Central memory CD8-positive, alpha-beta T cell (primary cell): ENCODE measurements around the gene L3MBTL4.

Experiments used
- ATAC-seq: fragments of 150-1000 bp; cut with Tn5 transposase; replicated peaks from 2 replicates; pipeline ENCODE4 v1.10.0; 2022; ENCODE audit warnings: mild to moderate bottlenecking, moderate FRiP score, moderate number of reproducible peaks; ENCODE audit not compliant: poor library complexity, severe bottlenecking; ENCODE audit errors: extremely low read depth
- DNase-seq, 2 donors: peaks; one replicate each; pipeline ENCODE4 v3.0.0; 2021; ENCODE audit warnings: low spot score in 2 of 2
- H3K27ac Mint-ChIP-seq: one replicate; pipeline ENCODE4 v1.8.0; 2022; ENCODE audit warnings: low read depth, mild to moderate bottlenecking, moderate library complexity, mixed read lengths
- H3K27me3 Mint-ChIP-seq: one replicate; pipeline ENCODE4 v1.8.0; 2022; ENCODE audit warnings: mixed read lengths
- H3K36me3 Mint-ChIP-seq: one replicate; pipeline ENCODE4 v1.8.0; 2022; ENCODE audit warnings: mild to moderate bottlenecking, moderate library complexity, mixed read lengths; ENCODE audit not compliant: insufficient read depth
- H3K4me1 Mint-ChIP-seq: one replicate; pipeline ENCODE4 v1.8.0; 2022; ENCODE audit warnings: mixed read lengths
- H3K4me3 Mint-ChIP-seq: one replicate; pipeline ENCODE4 v1.8.0; 2022; ENCODE audit warnings: mild to moderate bottlenecking, moderate library complexity, mixed read lengths
- H3K9me3 Mint-ChIP-seq: one replicate; pipeline ENCODE4 v1.8.0; 2022; ENCODE audit warnings: mixed read lengths

L3MBTL4 gene

DNA sequence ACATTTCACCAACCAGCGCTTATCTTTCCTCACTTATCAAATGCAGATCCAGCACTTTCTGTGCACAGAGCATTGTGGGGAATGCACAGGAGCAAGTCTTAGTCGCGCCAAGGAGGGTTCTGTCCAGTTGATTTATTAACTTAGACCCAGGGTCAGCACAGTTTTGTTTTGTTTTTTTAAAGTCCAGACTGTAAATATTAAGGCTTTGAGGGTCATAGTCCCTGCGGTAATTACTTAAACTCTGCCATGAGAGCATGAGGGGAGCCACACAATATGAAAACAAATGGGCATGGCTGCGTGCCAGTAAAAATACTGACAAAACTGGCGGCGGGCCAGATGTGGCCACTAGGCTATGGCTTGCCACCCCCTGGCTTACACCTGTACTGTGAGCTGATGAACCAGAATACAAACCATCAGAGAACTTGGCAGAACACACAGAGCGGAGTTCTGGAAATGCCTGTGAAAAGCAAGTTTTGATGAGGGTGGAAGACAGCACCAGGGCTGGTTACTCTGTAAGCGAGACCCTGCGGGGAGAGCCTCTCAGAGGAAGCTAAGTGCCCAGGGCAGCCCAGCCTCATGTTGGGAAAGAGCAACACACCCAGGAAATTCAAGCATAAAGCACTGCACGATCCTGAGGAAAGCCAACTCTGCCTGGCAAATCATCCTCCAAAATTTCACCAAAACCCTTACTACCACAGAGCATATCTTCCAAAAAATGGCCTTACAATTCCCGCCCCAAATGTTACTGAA, 43.6 kb downstream of the L3MBTL4 start:
- no peaks in the 10 kb centered on the region for H3K27me3 Mint-ChIP-seq
- ATAC-seq: no peak
- H3K27ac Mint-ChIP-seq: no peak overlapping the region
- peaks cover 12% of the 10 kb centered on the region for H3K9me3 Mint-ChIP-seq
- DNase-seq: no peak
- no peaks in the 10 kb centered on the region for H3K36me3 Mint-ChIP-seq
- H3K4me3 Mint-ChIP-seq: no peak overlapping the region
- no peaks in the 10 kb centered on the region for H3K4me1 Mint-ChIP-seq

DNA sequence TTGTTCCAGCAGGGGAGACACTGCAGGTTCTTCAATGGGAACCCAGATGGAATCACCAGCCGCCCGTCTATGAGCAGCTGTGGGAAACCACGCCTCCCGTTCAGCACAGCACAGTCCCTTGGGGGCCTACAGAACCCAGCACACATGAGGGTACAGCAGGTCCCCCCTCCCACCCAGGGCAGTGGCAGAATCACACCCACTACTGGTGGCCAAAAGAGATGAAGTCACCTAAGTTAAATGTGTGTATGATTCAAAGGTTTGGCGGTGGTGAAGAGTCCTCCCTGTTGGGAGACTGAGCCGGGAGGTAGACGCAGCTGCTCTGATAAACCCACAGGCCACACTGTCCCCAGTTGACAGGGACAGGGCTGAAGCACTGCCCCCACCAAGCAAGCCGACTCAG, 44.3 kb downstream of the L3MBTL4 start:
- H3K27me3 Mint-ChIP-seq: no peaks in the 10 kb centered on the region
- H3K4me1 Mint-ChIP-seq: no peaks in the 10 kb centered on the region
- H3K36me3 Mint-ChIP-seq: no peaks in the 10 kb centered on the region
- H3K9me3 Mint-ChIP-seq: peaks cover 11% of the 10 kb centered on the region
- H3K4me3 Mint-ChIP-seq: no peak overlapping the region
- no peak overlapping the region for H3K27ac Mint-ChIP-seq
- DNase-seq (no peak), ATAC-seq (no peak)

DNA sequence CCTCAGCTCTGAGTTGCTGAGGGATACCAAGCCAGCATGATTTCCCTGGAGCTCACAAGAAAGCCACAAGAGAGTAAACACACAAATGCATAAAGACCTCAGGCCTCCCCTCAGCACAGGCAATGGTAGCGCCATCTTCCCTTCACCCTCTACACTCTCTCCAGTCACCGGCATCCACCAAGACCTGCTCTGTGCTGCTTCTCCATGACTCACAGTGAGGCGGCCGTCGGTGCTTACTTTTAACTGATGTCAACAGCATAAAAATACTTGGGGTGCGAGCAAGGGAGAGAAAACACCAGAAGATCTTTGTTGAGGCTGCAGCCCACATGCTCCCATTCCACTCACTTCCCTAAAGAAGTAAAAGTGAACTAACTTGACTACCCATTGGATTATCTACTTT, 46.7 kb downstream of the L3MBTL4 start:
- H3K27me3 Mint-ChIP-seq: no peaks in the 10 kb centered on the region
- DNase-seq (no peak), ATAC-seq (no peak)
- H3K36me3 Mint-ChIP-seq: no peaks in the 10 kb centered on the region
- peaks cover under 1% of the 10 kb centered on the region for H3K9me3 Mint-ChIP-seq
- H3K4me1 Mint-ChIP-seq: no peaks in the 10 kb centered on the region
- no peak overlapping the region for H3K27ac Mint-ChIP-seq
- no peak overlapping the region for H3K4me3 Mint-ChIP-seq

DNA sequence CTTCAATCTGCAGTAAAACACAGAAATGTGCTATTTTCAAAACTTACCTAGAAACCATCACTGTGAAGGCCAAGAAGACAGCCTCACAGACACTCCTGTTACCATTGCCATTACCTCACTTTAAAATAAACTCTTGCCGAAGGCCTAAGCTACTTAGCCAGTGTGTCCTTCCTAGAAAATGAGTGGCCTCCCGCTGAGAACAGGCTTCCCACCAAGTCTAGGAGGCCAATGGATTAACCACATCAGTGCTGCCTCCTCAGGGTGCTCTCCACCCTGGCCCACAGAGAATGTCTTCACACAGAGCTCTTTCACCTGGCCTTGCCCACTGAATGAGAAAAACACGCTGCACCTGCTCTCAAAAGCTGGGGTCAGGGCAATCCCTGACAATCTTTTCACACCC, 47.5 kb downstream of the L3MBTL4 start:
- no peak for ATAC-seq
- no peak overlapping the region for H3K27ac Mint-ChIP-seq
- no peaks in the 10 kb centered on the region for H3K9me3 Mint-ChIP-seq
- H3K36me3 Mint-ChIP-seq: no peaks in the 10 kb centered on the region
- no peaks in the 10 kb centered on the region for H3K27me3 Mint-ChIP-seq
- no peak overlapping the region for H3K4me3 Mint-ChIP-seq
- no peak for DNase-seq
- H3K4me1 Mint-ChIP-seq: no peaks in the 10 kb centered on the region

DNA sequence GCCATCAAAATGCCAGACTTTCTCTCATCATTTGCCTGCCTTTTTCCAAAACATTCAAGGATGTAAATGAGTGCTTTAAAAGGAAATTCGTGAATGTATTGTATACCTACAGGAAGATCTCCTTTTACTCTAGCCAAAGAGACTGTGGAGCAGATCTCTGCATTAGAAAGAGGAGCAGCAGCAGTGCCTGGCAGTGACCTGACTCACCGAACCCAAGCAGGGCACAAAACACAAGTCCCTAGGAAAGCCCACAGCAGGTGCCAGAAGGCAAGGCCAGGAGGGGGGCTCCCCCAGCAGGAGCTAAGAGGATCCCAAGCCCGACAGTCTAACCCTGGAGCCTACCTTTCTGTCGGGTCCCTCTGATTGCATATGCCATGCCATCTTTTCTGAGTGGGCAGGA, 47.9 kb downstream of the L3MBTL4 start:
- Mint-ChIP-seq H3K4me1 (no peaks in the 10 kb centered on the region), H3K27ac (no peak overlapping the region), H3K9me3 (no peaks in the 10 kb centered on the region), H3K36me3 (no peaks in the 10 kb centered on the region), H3K4me3 (no peak overlapping the region), H3K27me3 (no peaks in the 10 kb centered on the region)
- ATAC-seq (no peak), DNase-seq (no peak)

DNA sequence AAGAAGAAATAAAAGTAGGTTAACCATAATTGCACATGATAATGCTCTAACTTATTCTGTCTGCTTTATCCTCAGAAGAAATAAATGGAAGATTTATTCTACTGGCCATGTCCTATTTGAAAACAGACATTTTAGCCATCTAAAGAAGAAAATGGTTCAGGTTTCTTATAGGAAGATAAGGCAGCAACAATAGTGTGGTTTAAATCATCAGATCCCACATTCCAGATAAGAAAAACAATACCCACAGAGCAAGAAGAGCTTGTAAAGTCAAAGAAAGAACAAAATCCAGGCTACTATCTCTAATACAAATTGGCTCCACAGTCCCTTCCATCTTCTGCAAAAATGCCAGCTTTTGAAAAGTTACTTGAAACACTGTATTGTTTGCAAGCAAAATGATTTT, 49.3 kb downstream of the L3MBTL4 start:
- DNase-seq: no peak
- no peak overlapping the region for H3K4me3 Mint-ChIP-seq
- no peak overlapping the region for H3K27ac Mint-ChIP-seq
- no peaks in the 10 kb centered on the region for H3K9me3 Mint-ChIP-seq
- H3K27me3 Mint-ChIP-seq: no peaks in the 10 kb centered on the region
- no peak for ATAC-seq
- H3K36me3 Mint-ChIP-seq: no peaks in the 10 kb centered on the region
- H3K4me1 Mint-ChIP-seq: no peaks in the 10 kb centered on the region

DNA sequence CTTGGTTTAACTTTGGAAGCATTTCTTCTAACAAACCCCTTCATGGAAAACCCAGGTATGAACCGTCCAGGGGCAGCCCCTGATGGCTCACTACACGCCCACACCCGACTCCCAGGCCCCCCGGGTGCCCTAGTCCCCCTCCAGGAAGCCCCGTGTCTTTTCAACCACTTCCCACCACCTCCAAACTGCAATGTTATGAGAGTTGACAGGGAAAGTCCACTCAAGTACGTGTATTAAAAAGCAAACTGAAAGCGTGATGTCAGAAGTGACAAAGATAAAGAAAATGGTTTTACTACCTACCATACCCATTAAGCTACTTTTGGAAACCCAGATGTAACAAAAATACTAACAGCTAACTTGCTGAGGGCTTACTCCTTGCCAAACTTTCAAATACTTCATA, 51.5 kb downstream of the L3MBTL4 start:
- Mint-ChIP-seq H3K27ac (no peak overlapping the region), H3K36me3 (no peaks in the 10 kb centered on the region), H3K9me3 (no peaks in the 10 kb centered on the region), H3K4me1 (no peaks in the 10 kb centered on the region), H3K27me3 (no peaks in the 10 kb centered on the region), H3K4me3 (no peak overlapping the region)
- DNase-seq (no peak), ATAC-seq (no peak)

DNA sequence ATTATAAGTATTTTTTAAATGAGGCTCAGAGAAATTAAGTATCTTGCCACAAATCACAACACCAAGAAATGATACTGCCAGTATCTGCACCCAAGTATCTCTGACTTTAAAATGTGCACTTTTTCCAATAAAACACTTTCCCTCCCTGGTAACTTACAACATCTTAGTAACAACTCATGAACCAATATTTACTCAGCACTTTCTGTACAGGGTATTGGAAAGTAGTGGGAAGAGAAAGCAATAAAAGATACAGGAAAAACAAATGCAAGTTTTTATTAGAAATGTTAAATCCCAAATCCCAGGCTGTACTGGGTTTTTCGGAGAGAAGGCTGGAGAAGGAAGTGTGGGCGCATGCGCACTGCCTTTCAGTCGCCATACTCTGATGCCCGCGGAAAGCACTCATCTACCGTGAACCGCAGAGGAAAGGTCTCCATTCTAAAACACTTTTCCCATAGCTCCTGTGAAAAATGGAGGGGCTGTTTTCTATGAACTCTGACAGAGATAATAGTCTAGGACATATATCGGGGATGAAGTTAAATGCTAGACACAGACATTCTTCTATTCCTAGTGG, 52.1 kb downstream of the L3MBTL4 start:
- no peak for DNase-seq
- Mint-ChIP-seq H3K4me3 (no peak overlapping the region), H3K4me1 (no peaks in the 10 kb centered on the region), H3K36me3 (no peaks in the 10 kb centered on the region), H3K9me3 (no peaks in the 10 kb centered on the region), H3K27me3 (no peaks in the 10 kb centered on the region), H3K27ac (no peak overlapping the region)
- no peak for ATAC-seq

DNA sequence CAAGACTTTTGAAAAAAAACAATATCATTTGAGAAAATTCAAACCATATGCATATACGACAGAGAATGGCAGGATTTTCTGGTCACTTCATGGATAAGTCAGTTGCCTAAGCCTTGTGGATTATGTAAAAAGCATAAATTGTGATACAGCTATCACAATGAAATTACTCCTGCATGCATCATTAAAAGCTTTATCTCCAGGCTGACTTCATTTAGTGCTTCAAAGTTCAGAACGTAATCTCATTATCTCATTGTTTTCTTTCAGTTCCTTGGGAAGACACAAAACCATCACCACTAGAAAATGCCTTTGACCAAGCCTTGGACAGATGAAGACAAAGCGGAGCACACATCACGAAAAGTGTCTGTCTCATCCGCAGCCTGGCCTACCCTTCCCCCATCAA, 57.0 kb downstream of the L3MBTL4 start:
- peaks cover 7% of the 10 kb centered on the region for H3K9me3 Mint-ChIP-seq
- H3K4me1 Mint-ChIP-seq: no peaks in the 10 kb centered on the region
- no peaks in the 10 kb centered on the region for H3K36me3 Mint-ChIP-seq
- H3K4me3 Mint-ChIP-seq: no peak overlapping the region
- no peak for DNase-seq
- no peak for ATAC-seq
- no peak overlapping the region for H3K27ac Mint-ChIP-seq
- H3K27me3 Mint-ChIP-seq: no peaks in the 10 kb centered on the region

DNA sequence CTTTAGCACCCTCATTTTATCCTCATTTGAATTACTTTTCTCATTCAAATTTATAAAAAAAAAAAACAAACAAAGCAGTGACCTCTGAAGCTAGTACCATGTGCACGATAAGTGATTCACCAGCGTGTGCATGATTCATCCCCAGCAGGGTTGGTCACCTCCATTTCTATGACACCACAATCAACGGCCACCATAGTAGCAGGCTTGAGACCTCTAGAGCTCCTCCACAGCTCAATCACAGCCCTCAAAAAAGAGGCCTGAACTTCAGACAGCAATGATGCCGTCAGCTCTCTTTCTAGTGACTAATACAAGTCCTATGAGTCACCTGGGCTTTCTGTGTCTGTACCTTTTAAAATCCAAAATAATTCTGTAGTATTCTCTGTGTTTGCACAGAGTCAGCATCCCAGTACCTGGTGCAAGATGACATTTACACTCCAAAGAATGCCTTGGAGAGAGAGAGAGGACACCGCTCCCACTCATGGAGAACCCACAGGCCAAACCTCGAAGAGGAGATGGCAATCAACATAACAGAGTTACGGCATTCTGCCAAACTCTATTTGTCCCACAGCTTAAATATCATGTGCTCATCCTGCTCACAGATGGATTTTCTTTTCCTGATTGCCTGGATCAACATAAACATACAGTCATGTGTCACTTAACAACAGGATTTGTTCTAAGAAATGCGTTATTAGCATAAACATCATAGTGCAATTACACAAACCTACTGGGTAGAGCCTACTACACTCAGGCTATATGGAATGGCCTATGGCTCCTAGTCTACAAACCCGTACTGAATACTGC, 58.7 kb downstream of the L3MBTL4 start:
- ATAC-seq (no peak), DNase-seq (no peak)
- peaks cover 7% of the 10 kb centered on the region for H3K9me3 Mint-ChIP-seq
- H3K27ac Mint-ChIP-seq: no peak overlapping the region
- no peaks in the 10 kb centered on the region for H3K27me3 Mint-ChIP-seq
- H3K4me3 Mint-ChIP-seq: no peak overlapping the region
- H3K4me1 Mint-ChIP-seq: no peaks in the 10 kb centered on the region
- H3K36me3 Mint-ChIP-seq: peaks cover 2% of the 10 kb centered on the region

DNA sequence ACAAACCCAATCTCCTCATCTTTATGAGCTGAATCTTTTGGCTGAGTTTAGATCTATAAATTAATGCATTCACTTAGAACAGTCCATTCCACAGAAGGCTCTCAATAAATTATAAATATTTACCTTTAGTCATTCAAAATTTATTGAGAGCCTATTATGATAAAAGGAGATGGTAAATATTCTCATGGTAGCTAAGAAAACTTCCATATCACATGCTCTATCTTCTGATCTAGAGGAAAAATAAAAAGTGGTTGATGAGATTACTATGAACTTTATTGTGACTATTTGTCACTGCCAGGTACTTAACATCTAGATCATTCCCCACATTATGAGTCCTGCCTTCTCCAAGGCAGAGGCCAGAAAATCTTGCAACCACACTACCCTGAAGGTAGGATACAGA, 62.4 kb downstream of the L3MBTL4 start:
- DNase-seq (no peak), ATAC-seq (no peak)
- peaks cover 14% of the 10 kb centered on the region for H3K9me3 Mint-ChIP-seq
- no peak overlapping the region for H3K27ac Mint-ChIP-seq
- H3K27me3 Mint-ChIP-seq: no peaks in the 10 kb centered on the region
- peaks cover 2% of the 10 kb centered on the region for H3K36me3 Mint-ChIP-seq
- H3K4me1 Mint-ChIP-seq: no peaks in the 10 kb centered on the region
- no peak overlapping the region for H3K4me3 Mint-ChIP-seq

DNA sequence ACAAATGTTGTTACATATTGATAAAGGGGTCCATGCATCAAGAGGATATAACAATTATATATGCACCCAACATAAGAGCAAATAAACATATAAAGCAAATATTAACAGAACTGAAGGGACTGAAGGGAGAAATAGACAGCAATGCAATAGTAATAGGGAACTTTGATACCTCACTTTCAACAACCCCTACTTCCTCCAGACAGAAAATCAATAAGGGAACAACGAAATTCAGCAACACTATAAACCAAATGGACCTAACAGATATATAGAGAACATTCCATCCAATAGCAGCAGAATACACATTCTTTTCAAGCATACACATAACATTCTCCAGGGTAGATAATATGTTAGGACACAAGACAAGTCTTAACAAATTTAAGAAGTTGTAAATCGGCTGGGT, 71.7 kb downstream of the L3MBTL4 start:
- Mint-ChIP-seq H3K27ac (no peak overlapping the region), H3K4me1 (no peaks in the 10 kb centered on the region), H3K36me3 (no peaks in the 10 kb centered on the region), H3K27me3 (no peaks in the 10 kb centered on the region), H3K9me3 (peaks cover 20% of the 10 kb centered on the region), H3K4me3 (no peak overlapping the region)
- no peak for ATAC-seq
- no peak for DNase-seq

DNA sequence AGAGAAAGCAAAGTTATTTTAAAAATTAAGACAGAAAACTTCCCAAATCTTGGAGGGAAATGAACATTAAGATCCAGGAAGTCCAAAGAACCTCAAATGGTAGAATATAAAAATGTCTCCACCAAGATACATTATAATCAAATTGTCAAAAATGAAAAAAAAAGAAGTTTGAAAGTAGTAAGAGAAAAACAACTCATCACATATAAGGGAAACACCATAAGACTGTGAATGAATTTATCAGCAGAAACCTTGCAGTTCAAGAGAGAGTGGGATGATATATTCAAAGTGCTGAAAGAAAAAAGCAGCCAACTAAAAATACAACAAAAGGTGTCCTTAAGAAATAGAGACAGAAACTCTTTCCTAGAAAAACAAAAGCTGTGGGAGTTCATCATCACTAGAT, 73.0 kb downstream of the L3MBTL4 start:
- peaks cover 24% of the 10 kb centered on the region for H3K9me3 Mint-ChIP-seq

More for the DNA sequence above, 73.0 kb downstream of the L3MBTL4 start:
- Mint-ChIP-seq H3K4me3 (no peak overlapping the region), H3K36me3 (no peaks in the 10 kb centered on the region), H3K27me3 (no peaks in the 10 kb centered on the region), H3K4me1 (no peaks in the 10 kb centered on the region), H3K27ac (no peak overlapping the region)
- ATAC-seq (no peak), DNase-seq (no peak)
